ENCODE results near the gene GALNT1.
A peak's percentile ranks its signal among the peaks of the same experiment; 100 is the strongest.

DNA sequence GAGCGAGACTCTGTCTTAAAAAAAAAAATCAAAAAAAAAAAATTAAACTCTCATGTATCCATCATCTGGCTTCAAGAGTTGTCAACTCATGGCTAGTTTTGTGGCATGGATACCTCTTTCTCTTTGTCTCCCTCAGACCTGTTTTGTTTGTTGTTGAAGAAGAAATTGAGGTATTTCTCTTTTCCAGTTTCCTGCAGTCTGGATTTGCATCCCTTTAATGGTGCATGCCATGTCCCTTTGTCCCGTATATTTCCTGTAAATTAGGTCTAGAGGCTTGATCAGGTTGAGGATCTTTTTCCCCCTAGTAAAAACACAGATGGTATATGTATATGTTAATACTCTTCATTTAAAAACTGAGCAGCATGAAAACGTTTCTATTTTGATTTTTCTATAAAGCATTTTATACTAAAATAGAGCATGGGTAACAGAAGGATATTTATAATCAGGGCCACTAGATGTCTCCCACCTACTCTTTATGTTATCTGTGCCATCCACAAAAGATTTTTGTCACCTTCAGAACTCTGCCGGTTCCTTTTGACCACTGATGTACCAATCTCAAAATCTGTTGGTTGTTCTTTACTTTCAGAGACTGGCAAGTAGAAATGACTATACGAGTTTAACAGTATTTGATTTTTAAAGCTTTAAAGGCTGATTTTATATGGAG lies 80.1 kb downstream of the GALNT1 start:
- no peak for TF ChIP-seq RCOR1 (IDR thresholded peaks at IDR 0.05; ENCODE audit: insufficient replicate concordance, low read length)
- TF ChIP-seq, protein P1, sequence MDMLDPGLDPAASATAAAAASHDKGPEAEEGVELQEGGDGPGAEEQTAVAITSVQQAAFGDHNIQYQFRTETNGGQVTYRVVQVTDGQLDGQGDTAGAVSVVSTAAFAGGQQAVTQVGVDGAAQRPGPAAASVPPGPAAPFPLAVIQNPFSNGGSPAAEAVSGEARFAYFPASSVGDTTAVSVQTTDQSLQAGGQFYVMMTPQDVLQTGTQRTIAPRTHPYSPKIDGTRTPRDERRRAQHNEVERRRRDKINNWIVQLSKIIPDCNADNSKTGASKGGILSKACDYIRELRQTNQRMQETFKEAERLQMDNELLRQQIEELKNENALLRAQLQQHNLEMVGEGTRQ (IDR thresholded peaks at IDR 0.05; ENCODE audit: low read depth, low read length) = no peak
- 0 out of 2 replicates have a peak, but pooled peaks have one; percentile 11 for TF ChIP-seq SMC3 (IDR thresholded peaks at IDR 0.05; ENCODE audit: low read depth, low read length)
- peak; percentile 24; the same call in 1 of the 2 replicates for TF ChIP-seq CTCF (conservative IDR thresholded peaks at IDR 0.05; ENCODE audit: low read depth, low read length)
- TF ChIP-seq POLR2A (IDR thresholded peaks at IDR 0.05; ENCODE audit: low read depth, low read length) = no peak
- no peak for TF ChIP-seq RFX5 (IDR thresholded peaks at IDR 0.05; ENCODE audit: low read depth, low read length)
- TF ChIP-seq RAD21 (IDR thresholded peaks at IDR 0.05; ENCODE audit: low read length) = 0 out of 2 replicates have a peak, but pooled peaks have one; percentile 3
- no peak for TF ChIP-seq MXI1 (IDR thresholded peaks at IDR 0.05; ENCODE audit: borderline replicate concordance, low read depth, low read length)
- no peak for TF ChIP-seq MAZ (IDR thresholded peaks at IDR 0.05; ENCODE audit: borderline replicate concordance, low read depth, low read length)
- TF ChIP-seq ELK1 (IDR thresholded peaks at IDR 0.05; ENCODE audit: borderline replicate concordance, low read depth, low read length) = no peak
- TF ChIP-seq FOS (IDR thresholded peaks at IDR 0.05; ENCODE audit: low read depth, low read length) = no peak
- TF ChIP-seq MAFK (IDR thresholded peaks at IDR 0.05; ENCODE audit: low read depth, low read length) = no peak
- TF ChIP-seq CEBPB (IDR thresholded peaks at IDR 0.05; ENCODE audit: low read depth, low read length) = no peak
